Mesothelial cell of epicardium (in vitro differentiated cells): ENCODE data around the gene ALOXE3. TPM values are rescaled to one million over a fixed set of nuclear protein-coding genes. Genes with fewer than 3 reads are reported as not detected.
A peak's percentile ranks its signal among the peaks of the same experiment; 100 is the strongest.

Experiments used
- DNase-seq, 2 experiments: peaks; one replicate each; pipeline ENCODE4 v3.0.0; 2021; ENCODE audit warnings: low spot score in 2 of 2; ENCODE audit not compliant: unreplicated experiment in 2 of 2
- H3K27ac Mint-ChIP-seq: 2 replicates; pipeline ENCODE4 v1.8.0; 2021; ENCODE audit warnings: mixed read lengths
- H3K27me3 Mint-ChIP-seq: 2 replicates; pipeline ENCODE4 v1.8.0; 2021; ENCODE audit warnings: low read depth, mixed read lengths
- H3K36me3 Mint-ChIP-seq: 2 replicates; pipeline ENCODE4 v1.8.0; 2021; ENCODE audit warnings: mixed read lengths
- H3K4me1 Mint-ChIP-seq: 2 replicates; pipeline ENCODE4 v1.8.0; 2021; ENCODE audit warnings: mixed read lengths
- H3K4me3 Mint-ChIP-seq: 2 replicates; pipeline ENCODE4 v1.8.0; 2021; ENCODE audit warnings: mild to moderate bottlenecking, moderate library complexity, mixed read lengths
- H3K9me3 Mint-ChIP-seq: 2 replicates; pipeline ENCODE4 v1.8.0; 2021; ENCODE audit warnings: mixed read lengths
- CTCF ChIP-seq: fragments of 200-600 bp; sonication (generic); IDR thresholded peaks from one replicate; pipeline ENCODE4 v1.5.0; 2021; ENCODE audit warnings: antibody characterized with exemption; ENCODE audit not compliant: unreplicated experiment
- total RNA-seq: library from RNA; stranded (reverse); gene quantifications from 3 replicates; pipeline ENCODE4 v1.2.1, GENCODE V29; 2021

Gene ALOXE3
- total RNA-seq, 1 donor from 2014 or later: 0.09 TPM

- H3K9me3 Mint-ChIP-seq: no peaks in the 10 kb centered on the region
- no peak overlapping the region for H3K27ac Mint-ChIP-seq
- TF ChIP-seq CTCF: no peak
- H3K36me3 Mint-ChIP-seq: no peaks in the 10 kb centered on the region
- DNase-seq: no peak
- peaks cover 94% of the 10 kb centered on the region for H3K27me3 Mint-ChIP-seq
- no peak overlapping the region for H3K4me3 Mint-ChIP-seq
- H3K4me1 Mint-ChIP-seq: peaks cover 21% of the 10 kb centered on the region
Observed at GRCh38 chr17:8076502-8077266, 41.6 kb downstream of the ALOXE3 start.

GRCh38 chr17:8075574-8076342, 42.6 kb downstream of the ALOXE3 start:
- no peak for TF ChIP-seq CTCF
- Mint-ChIP-seq H3K9me3 (no peaks in the 10 kb centered on the region), H3K27ac (no peak overlapping the region), H3K27me3 (peaks cover 95% of the 10 kb centered on the region), H3K4me3 (no peak overlapping the region), H3K4me1 (peaks cover 21% of the 10 kb centered on the region), H3K36me3 (no peaks in the 10 kb centered on the region)
- DNase-seq: no peak

GRCh38 chr17:8075081-8075480, 43.2 kb downstream of the ALOXE3 start:
- Mint-ChIP-seq H3K27ac (no peak overlapping the region), H3K27me3 (peaks cover 95% of the 10 kb centered on the region), H3K4me1 (peaks cover 18% of the 10 kb centered on the region), H3K4me3 (no peak overlapping the region), H3K36me3 (no peaks in the 10 kb centered on the region), H3K9me3 (no peaks in the 10 kb centered on the region)
- DNase-seq: no peak
- no peak for TF ChIP-seq CTCF

- peaks cover 95% of the 10 kb centered on the region for H3K27me3 Mint-ChIP-seq
- no peak for TF ChIP-seq CTCF
- H3K4me3 Mint-ChIP-seq: no peak overlapping the region
- H3K4me1 Mint-ChIP-seq: peaks cover 16% of the 10 kb centered on the region
- no peaks in the 10 kb centered on the region for H3K9me3 Mint-ChIP-seq
- no peak overlapping the region for H3K27ac Mint-ChIP-seq
- no peaks in the 10 kb centered on the region for H3K36me3 Mint-ChIP-seq
- DNase-seq: no peak
Observed at GRCh38 chr17:8074554-8074953, 43.8 kb downstream of the ALOXE3 start.

- Mint-ChIP-seq H3K9me3 (no peaks in the 10 kb centered on the region), H3K4me1 (peaks cover 13% of the 10 kb centered on the region), H3K27me3 (peaks cover 96% of the 10 kb centered on the region), H3K27ac (no peak overlapping the region), H3K36me3 (no peaks in the 10 kb centered on the region), H3K4me3 (peak overlapping the region; percentile 43)
- DNase-seq: peak; percentile 60 to 80
- TF ChIP-seq CTCF: peak; percentile 85
Observed at GRCh38 chr17:8073627-8074484, 44.5 kb downstream of the ALOXE3 start.
